AG10803 (cell line): ENCODE measurements around the gene VARS2.

Source experiments
- DNase-seq: peaks from one replicate; pipeline ENCODE4 v3.0.0; 2010; ENCODE audit warnings: low read depth
- H3K4me3 ChIP-seq: 2 replicates; pipeline ENCODE4 v1.5.1; 2011; ENCODE audit warnings: mild to moderate bottlenecking, low read length, control low read depth
- CTCF ChIP-seq: conservative IDR thresholded peaks from 2 replicates; pipeline ENCODE4 v1.5.1; 2011; ENCODE audit warnings: mild to moderate bottlenecking, low read length, control low read depth, inconsistent platforms

VARS2 gene

GRCh38 chr6:30890646-30891449 is 23.2 kb upstream of the VARS2 start:
- no peak for TF ChIP-seq CTCF
- no peak overlapping the region for H3K4me3 ChIP-seq
- DNase-seq, result no peak

GRCh38 chr6:30891450-30891723 is 22.7 kb upstream of the VARS2 start:
- DNase-seq, result no peak
- no peak for TF ChIP-seq CTCF
- no peak overlapping the region for H3K4me3 ChIP-seq

DNA sequence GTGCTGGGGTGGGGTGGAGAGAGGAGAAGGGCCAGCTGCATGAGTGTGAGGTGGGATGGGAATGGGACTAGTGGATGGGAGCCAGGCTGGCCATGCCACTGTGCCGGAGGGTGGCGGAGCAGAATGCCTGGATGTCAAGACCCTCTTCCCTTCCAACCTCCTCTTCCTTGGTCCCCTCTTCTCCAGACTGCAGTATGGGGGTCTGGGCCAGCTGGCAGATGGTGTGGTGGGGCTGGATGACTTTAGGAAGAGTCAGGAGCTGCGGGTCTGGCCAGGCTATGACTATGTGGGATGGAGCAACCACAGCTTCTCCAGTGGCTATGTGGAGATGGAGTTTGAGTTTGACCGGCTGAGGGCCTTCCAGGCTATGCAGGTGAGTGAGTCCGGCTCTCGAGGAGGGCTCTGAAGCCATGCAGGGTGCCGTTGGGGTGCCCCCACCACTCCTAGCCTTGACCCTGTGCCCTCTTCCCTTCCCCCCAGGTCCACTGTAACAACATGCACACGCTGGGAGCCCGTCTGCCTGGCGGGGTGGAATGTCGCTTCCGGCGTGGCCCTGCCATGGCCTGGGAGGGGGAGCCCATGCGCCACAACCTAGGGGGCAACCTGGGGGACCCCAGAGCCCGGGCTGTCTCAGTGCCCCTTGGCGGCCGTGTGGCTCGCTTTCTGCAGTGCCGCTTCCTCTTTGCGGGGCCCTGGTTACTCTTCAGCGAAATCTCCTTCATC is 22.1 kb upstream of the VARS2 start:
- no peak for TF ChIP-seq CTCF
- no peak overlapping the region for H3K4me3 ChIP-seq
- DNase-seq, result no peak

- H3K4me3 ChIP-seq, result no peak overlapping the region
- no peak for DNase-seq
- TF ChIP-seq CTCF, result no peak
Observed at GRCh38 chr6:30893001-30893591, 20.9 kb upstream of the VARS2 start.

- H3K4me3 ChIP-seq, result no peak overlapping the region
- no peak for TF ChIP-seq CTCF
- no peak for DNase-seq
Observed at GRCh38 chr6:30893666-30894065, 20.4 kb upstream of the VARS2 start.

- DNase-seq, result no peak
- H3K4me3 ChIP-seq, result no peak overlapping the region
- no peak for TF ChIP-seq CTCF
Observed at GRCh38 chr6:30894381-30894780, 19.7 kb upstream of the VARS2 start.

GRCh38 chr6:30894935-30895334 is 19.1 kb upstream of the VARS2 start:
- DNase-seq, result no peak
- TF ChIP-seq CTCF, result no peak
- H3K4me3 ChIP-seq, result no peak overlapping the region
